Measurements from ENCODE around the gene CBLB. TPM values are rescaled to one million over a fixed set of nuclear protein-coding genes. Genes with fewer than 3 reads are reported as not detected.
A peak's percentile ranks its signal among the peaks of the same experiment; 100 is the strongest.

CBLB gene
- total RNA-seq, 2 experiments from 2014 or later, result 24.5 to 38.5 TPM

DNA sequence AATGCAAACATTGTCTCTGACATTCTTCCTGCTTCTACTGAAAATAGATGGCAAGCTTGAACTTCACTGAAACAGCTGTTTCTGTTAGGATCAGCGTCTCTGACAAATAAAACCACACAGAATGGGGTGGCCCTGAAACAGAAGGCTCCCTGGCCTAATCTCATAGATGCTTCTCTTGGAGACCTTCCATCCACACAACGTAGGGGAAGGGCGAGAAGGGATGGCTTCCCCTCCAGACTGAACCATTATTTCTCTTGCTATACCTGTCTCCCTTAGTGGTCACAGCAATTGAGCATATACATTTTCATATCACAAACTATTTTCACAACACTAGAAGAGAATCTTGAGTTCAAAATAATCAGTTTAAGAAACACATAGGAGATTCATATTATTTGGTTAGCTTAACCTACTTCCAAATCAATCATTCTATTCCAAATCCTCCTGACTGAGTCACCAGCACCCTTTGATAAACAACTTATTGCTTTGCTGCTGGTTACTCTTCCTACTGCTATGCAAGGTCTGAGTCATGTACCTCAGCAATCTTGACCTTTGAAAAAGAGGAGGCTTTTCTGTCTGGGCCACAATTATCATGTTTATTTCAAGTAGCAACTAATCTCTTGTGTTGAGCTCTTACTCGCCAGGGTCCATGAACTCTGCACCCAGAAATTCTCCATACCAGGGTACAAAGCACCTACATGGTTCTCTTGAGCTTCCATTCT, 45.5 kb downstream of the CBLB start:
- peak overlapping the region; percentile 71 for H3K27ac ChIP-seq (ENCODE audit: low read depth, low read length, poor library complexity, severe bottlenecking)
- H3K4me2 ChIP-seq (ENCODE audit: low read length), result peak overlapping the region; percentile 54
- CTCF ChIA-PET (ENCODE audit: unreplicated experiment), result interaction anchor here (0.5 kb wide), 1 partner anchor 433 kb away, joined by 4 read pairs; no protein-coding TSS in a partner anchor
- peak overlapping the region; percentile 82; the same call in 1 of the 2 replicates for H2AFZ ChIP-seq (ENCODE audit: low read length)
- no peaks in the 10 kb centered on the region for H3K9me3 ChIP-seq (ENCODE audit: low read length)
- H3K9me2 ChIP-seq (ENCODE audit: insufficient read depth, low read length), result no peaks in the 10 kb centered on the region
- TF ChIP-seq CTCF (conservative IDR thresholded peaks at IDR 0.05; ENCODE audit: low read length) (no peak), EZH2phosphoT487 (IDR thresholded peaks at IDR 0.05; ENCODE audit: borderline replicate concordance, low read depth, low read length) (no peak)
- POLR2A ChIA-PET, result interaction anchor here (0.9 to 4.8 kb wide), 9 partner anchors 8 to 299 kb away, joined by 3 to 36 read pairs (median 5); no protein-coding TSS in a partner anchor
- intact Hi-C loops (cut with micrococcal nuclease; ENCODE audit: unreplicated experiment), result no loop called here
- no TSS peak for BruUV-seq (replicated peaks)
- H3K4me1 ChIP-seq (ENCODE audit: insufficient read depth, low read length, poor library complexity, severe bottlenecking), result peaks cover 65% of the 10 kb centered on the region
- DNase-seq (ENCODE audit: low spot score), result peak; percentile 53
- peaks cover 17% of the 10 kb centered on the region for H3K36me3 ChIP-seq (ENCODE audit: insufficient read depth, low read length)
- no peaks in the 10 kb centered on the region for H4K20me1 ChIP-seq (ENCODE audit: insufficient read depth, low read length)
- H3K4me3 ChIP-seq (ENCODE audit: low read depth, low read length, poor library complexity, severe bottlenecking), result peak overlapping the region; percentile 19
- peaks cover 4% of the 10 kb centered on the region; the same call in 1 of the 2 replicates for H3K79me2 ChIP-seq (ENCODE audit: insufficient read depth, low read depth, low read length)

GRCh38 chr3:105822171-105823123, 46.4 kb downstream of the CBLB start:
- intact Hi-C loops (cut with micrococcal nuclease; ENCODE audit: unreplicated experiment), result no loop called here
- Histone ChIP-seq H3K4me3 (ENCODE audit: low read depth, low read length, poor library complexity, severe bottlenecking) (peak overlapping the region; percentile 19), H2AFZ (ENCODE audit: low read length) (peak overlapping the region; percentile 82; the same call in 1 of the 2 replicates), H3K4me2 (ENCODE audit: low read length) (peak overlapping the region; percentile 54), H3K4me1 (ENCODE audit: insufficient read depth, low read length, poor library complexity, severe bottlenecking) (peaks cover 65% of the 10 kb centered on the region), H3K79me2 (ENCODE audit: insufficient read depth, low read depth, low read length) (no peaks in the 10 kb centered on the region), H3K27ac (ENCODE audit: low read depth, low read length, poor library complexity, severe bottlenecking) (peak overlapping the region; percentile 71), H3K36me3 (ENCODE audit: insufficient read depth, low read length) (peaks cover 17% of the 10 kb centered on the region), H3K9me2 (ENCODE audit: insufficient read depth, low read length) (no peaks in the 10 kb centered on the region), H4K20me1 (ENCODE audit: insufficient read depth, low read length) (no peaks in the 10 kb centered on the region), H3K9me3 (ENCODE audit: low read length) (no peaks in the 10 kb centered on the region)
- CTCF ChIA-PET (ENCODE audit: unreplicated experiment), result no interaction called here
- POLR2A ChIA-PET, result interaction anchor here (0.7 to 4.8 kb wide), 11 partner anchors 9 to 300 kb away, joined by 3 to 36 read pairs (median 5); no protein-coding TSS in a partner anchor
- TF ChIP-seq EZH2phosphoT487 (IDR thresholded peaks at IDR 0.05; ENCODE audit: borderline replicate concordance, low read depth, low read length), result no peak
- TF ChIP-seq CTCF (conservative IDR thresholded peaks at IDR 0.05; ENCODE audit: low read length), result no peak
- no peak for DNase-seq (ENCODE audit: low spot score)
- no TSS peak for BruUV-seq (replicated peaks)

Data from OCI-LY7 (cell line).